Endothelial cell of umbilical vein (primary cell): ENCODE measurements around the gene RNU7-1. TPM values are rescaled to one million over a fixed set of nuclear protein-coding genes. Genes with fewer than 3 reads are reported as not detected.

Experiments used
- BruUV-seq: library from RNA; stranded (reverse); fragments of 400-500 nt; replicated peaks from 2 replicates; lab custom pipeline; 2021; lab: Mats Ljungman, UMichigan
- CTCF ChIA-PET: fragments of 300-600, 350-600 bp; sonication (Branson Sonifier 250); formaldehyde crosslinking; loops from one replicate; lab custom pipeline; 2021; ENCODE audit warnings: antibody characterized with exemption, inconsistent platforms; lab: Charles Lee
- POLR2A ChIA-PET: fragments of 300-600, 350-600 bp; sonication (Branson Sonifier 250); formaldehyde crosslinking; loops from one replicate; lab custom pipeline; 2021; ENCODE audit warnings: antibody characterized with exemption, inconsistent platforms; lab: Charles Lee
- DNase-seq: peaks from one replicate; pipeline ENCODE4 v3.0.0-alpha.2; 2011; ENCODE audit warnings: low read depth, low spot score
- FAIRE-seq: peaks from 2 replicates; lab custom pipeline; 2011; peaks lifted over from hg19 to GRCh38; lab: Jason Lieb, UNC
- H2AFZ ChIP-seq: 2 replicates; pipeline ENCODE4 v1.6.0; 2012; ENCODE audit warnings: low read depth, low read length, control low read depth, inconsistent platforms
- H3K27ac ChIP-seq: 2 replicates; pipeline ENCODE4 v1.5.1; 2011; ENCODE audit warnings: low read depth, mild to moderate bottlenecking, control low read depth, low read length, moderate library complexity; ENCODE audit not compliant: insufficient read depth
- H3K27me3 ChIP-seq, 2 experiments: 2 replicates each; pipeline versions ENCODE4 v1.6.0 to v1.6.1; 2011; ENCODE audit warnings: low read length in 2 of 2, mixed read lengths in 1 of 2; ENCODE audit not compliant: control insufficient read depth in 2 of 2, insufficient read depth in 2 of 2
- H3K36me3 ChIP-seq, 2 experiments: 2 replicates in 1 of 2; 3 replicates in 1 of 2; pipeline ENCODE4 v1.5.1; 2011; ENCODE audit warnings: low read length in 2 of 2, mild to moderate bottlenecking in 1 of 2, moderate library complexity in 1 of 2; ENCODE audit not compliant: control insufficient read depth in 2 of 2, insufficient read depth in 2 of 2; ENCODE audit errors: extremely low read depth in 1 of 2
- H3K4me1 ChIP-seq: 3 replicates; pipeline ENCODE4 v1.5.1; 2011; ENCODE audit warnings: mild to moderate bottlenecking, low read length; ENCODE audit not compliant: control insufficient read depth, insufficient read depth; ENCODE audit errors: extremely low read depth
- H3K4me2 ChIP-seq: 2 replicates; pipeline ENCODE4 v1.6.1; 2011; ENCODE audit warnings: low read length, control low read depth, mixed read lengths; ENCODE audit not compliant: insufficient read depth
- H3K4me3 ChIP-seq, 3 experiments: fragments of 200-600 bp in 1 of 3; sonication (generic), shearing (Covaris generic) in 1 of 3; replicated peaks in 1 of 3; 2 replicates each; pipeline ENCODE4 v1.5.1; 2011 to 2016; ENCODE audit warnings: control low read depth in 3 of 3, low read length in 3 of 3, mild to moderate bottlenecking in 2 of 3, inconsistent platforms in 1 of 3, low read depth in 1 of 3, moderate library complexity in 1 of 3; ENCODE audit not compliant: insufficient read depth in 1 of 3
- H3K79me2 ChIP-seq: 2 replicates; pipeline ENCODE4 v1.6.0; 2012; ENCODE audit warnings: low read length, inconsistent platforms; ENCODE audit not compliant: control insufficient read depth, insufficient read depth
- H3K9ac ChIP-seq: replicated peaks from 2 replicates; pipeline ENCODE3; 2011; ENCODE audit warnings: low read length, control low read depth; ENCODE audit not compliant: insufficient read depth; ENCODE audit errors: extremely low read depth
- H3K9me1 ChIP-seq: replicated peaks from 3 replicates; pipeline ENCODE4 v1.6.0; 2011; ENCODE audit warnings: mild to moderate bottlenecking, low read length; ENCODE audit not compliant: control insufficient read depth, insufficient read depth; ENCODE audit errors: extremely low read depth
- H3K9me3 ChIP-seq: replicated peaks from 2 replicates; pipeline ENCODE4 v1.5.1; 2012; ENCODE audit warnings: low read length, inconsistent platforms; ENCODE audit not compliant: control insufficient read depth, insufficient read depth
- H4K20me1 ChIP-seq: replicated peaks from 2 replicates; pipeline ENCODE3; 2011; ENCODE audit warnings: mild to moderate bottlenecking, low read length; ENCODE audit not compliant: control insufficient read depth, insufficient read depth; ENCODE audit errors: extremely low read depth
- EZH2 ChIP-seq: IDR thresholded peaks from 2 replicates; pipeline ENCODE4 v1.6.1; 2012; ENCODE audit warnings: borderline replicate concordance, low read depth, mild to moderate bottlenecking, moderate library complexity, low read length, inconsistent platforms; ENCODE audit not compliant: severe bottlenecking
- FOS ChIP-seq: IDR thresholded peaks from 2 replicates; pipeline ENCODE4 v1.6.1; 2011; ENCODE audit warnings: mild to moderate bottlenecking, low read length, moderate library complexity, borderline replicate concordance; ENCODE audit not compliant: insufficient read depth
- GATA2 ChIP-seq: IDR thresholded peaks from 2 replicates; pipeline ENCODE4 v1.7.0; 2011; ENCODE audit warnings: low read depth, mild to moderate bottlenecking, moderate library complexity, mixed read lengths, low read length; ENCODE audit not compliant: insufficient read length, insufficient read depth
- JUN ChIP-seq: IDR thresholded peaks from 2 replicates; pipeline ENCODE4 v1.6.1; 2011; ENCODE audit warnings: borderline replicate concordance, low read depth; ENCODE audit not compliant: insufficient read length, insufficient read depth
- MYC ChIP-seq: IDR thresholded peaks from one replicate; pipeline ENCODE4 v1.6.1; 2011; ENCODE audit warnings: mild to moderate bottlenecking, low read depth, low read length
- POLR2A ChIP-seq: IDR thresholded peaks from 2 replicates; pipeline ENCODE4 v1.6.1; 2012; ENCODE audit warnings: low read depth, mild to moderate bottlenecking, control low read depth, low read length
- POLR2AphosphoS5 ChIP-seq: IDR thresholded peaks from 2 replicates; pipeline ENCODE4 v1.6.1; 2012; ENCODE audit warnings: low read depth, mild to moderate bottlenecking, control low read depth, low read length, moderate library complexity; ENCODE audit not compliant: insufficient read depth
- dilution Hi-C: fragments of 300-500 bp; cut with MboI; formaldehyde crosslinking; loops from one replicate; pipeline ENCODE4 v1.15.0; 2019; ENCODE audit warnings: low sequenced_read_pairs; ENCODE audit not compliant: extremely low pct_ligation_motif_present
- intact Hi-C: fragments of 100-400 bp; cut with micrococcal nuclease; formaldehyde crosslinking; loops from one replicate; pipeline ENCODE4 v1.10.0; 2022
- polyA plus RNA-seq, 4 experiments: library from polyadenylated mRNA; depleted of rRNA in 3 of 4; stranded (reverse) in 3 of 4; unstranded in 1 of 4; fragments of >200 nt; gene quantifications; 2 replicates each; pipeline versions ENCODE4 v1.2.1 to v1.2.3, GENCODE V29; 2011 to 2012; ENCODE audit warnings: missing spikeins in 1 of 4
- total RNA-seq: library from RNA; stranded (reverse); gene quantifications from 2 replicates; pipeline ENCODE4 v1.2.3, GENCODE V29; 2021
- TF ChIP-seq, protein P1 (sequence below), 2 donors: IDR thresholded peaks; 1 replicate in 1 of 2; 2 replicates in 1 of 2; pipeline ENCODE4 v1.5.1; 2011; ENCODE audit warnings: low read length in 2 of 2, mild to moderate bottlenecking in 2 of 2, moderate library complexity in 2 of 2, control low read depth in 1 of 2, inconsistent platforms in 1 of 2, low read depth in 1 of 2; ENCODE audit not compliant: insufficient read depth in 1 of 2; ENCODE audit errors: extremely low read depth in 1 of 2
- TF ChIP-seq, protein P2 (sequence below): IDR thresholded peaks from 2 replicates; pipeline ENCODE4 v1.6.1; 2011; ENCODE audit not compliant: insufficient read depth, insufficient read length

Gene RNU7-1
- total and polyA plus RNA-seq, 2 donors (not counting 3 experiments of a cell fraction or from before 2014, with no cell fraction given), result not detected

DNA sequence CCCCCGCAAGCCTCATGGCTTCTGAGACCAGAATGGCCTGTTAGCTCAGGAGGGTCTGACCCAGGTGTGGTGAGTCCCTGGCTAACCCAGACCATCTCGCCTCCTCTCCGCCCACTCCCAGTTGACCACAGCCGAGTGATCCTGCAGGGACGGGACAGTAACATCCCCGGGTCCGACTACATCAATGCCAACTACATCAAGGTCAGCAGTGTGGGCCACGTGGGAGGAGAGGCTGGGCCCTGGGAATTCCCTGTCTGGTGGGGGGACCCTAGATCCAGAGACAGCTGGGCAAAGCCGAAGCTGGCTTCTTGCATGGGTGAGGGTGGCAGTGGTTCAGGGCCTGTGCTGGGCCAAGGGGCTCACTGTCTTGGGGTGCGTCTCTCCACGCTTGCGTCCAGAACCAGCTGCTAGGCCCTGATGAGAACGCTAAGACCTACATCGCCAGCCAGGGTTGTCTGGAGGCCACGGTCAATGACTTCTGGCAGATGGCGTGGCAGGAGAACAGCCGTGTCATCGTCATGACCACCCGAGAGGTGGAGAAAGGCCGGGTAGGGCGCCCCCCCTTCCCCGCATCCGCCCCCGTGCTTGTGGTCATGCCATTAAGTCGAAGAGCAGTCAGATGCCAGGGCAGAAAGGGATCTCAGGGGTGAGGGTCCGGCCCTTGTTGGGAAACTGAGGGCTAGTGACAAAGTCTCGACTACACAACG is 12.6 kb downstream of the RNU7-1 start:
- H3K36me3 ChIP-seq, result no peaks in the 10 kb centered on the region
- FAIRE-seq (no peak), DNase-seq (no peak)
- no peaks in the 10 kb centered on the region for H3K9me3 ChIP-seq
- H3K9ac ChIP-seq, result no peak overlapping the region
- intact Hi-C loops (no loop called here), dilution Hi-C loops (no loop called here)
- no peaks in the 10 kb centered on the region for H3K27me3 ChIP-seq
- no peak overlapping the region for H3K4me3 ChIP-seq
- ChIA-PET POLR2A (no interaction called here), CTCF (interaction anchor here (1.0 to 2.2 kb wide), 3 partner anchors 9 to 12 kb away, joined by 4 to 12 read pairs (median 7); partner anchors contain the start of genes C12orf57 and RNU7-1)
- H3K79me2 ChIP-seq, result no peaks in the 10 kb centered on the region
- H3K27ac ChIP-seq, result no peak overlapping the region
- no peaks in the 10 kb centered on the region for H3K9me1 ChIP-seq
- H3K4me1 ChIP-seq, result peaks cover 24% of the 10 kb centered on the region
- H3K4me2 ChIP-seq, result no peak overlapping the region
- H4K20me1 ChIP-seq, result no peaks in the 10 kb centered on the region
- H2AFZ ChIP-seq, result no peak overlapping the region
- BruUV-seq, result no TSS peak
- TF ChIP-seq, protein P1, sequence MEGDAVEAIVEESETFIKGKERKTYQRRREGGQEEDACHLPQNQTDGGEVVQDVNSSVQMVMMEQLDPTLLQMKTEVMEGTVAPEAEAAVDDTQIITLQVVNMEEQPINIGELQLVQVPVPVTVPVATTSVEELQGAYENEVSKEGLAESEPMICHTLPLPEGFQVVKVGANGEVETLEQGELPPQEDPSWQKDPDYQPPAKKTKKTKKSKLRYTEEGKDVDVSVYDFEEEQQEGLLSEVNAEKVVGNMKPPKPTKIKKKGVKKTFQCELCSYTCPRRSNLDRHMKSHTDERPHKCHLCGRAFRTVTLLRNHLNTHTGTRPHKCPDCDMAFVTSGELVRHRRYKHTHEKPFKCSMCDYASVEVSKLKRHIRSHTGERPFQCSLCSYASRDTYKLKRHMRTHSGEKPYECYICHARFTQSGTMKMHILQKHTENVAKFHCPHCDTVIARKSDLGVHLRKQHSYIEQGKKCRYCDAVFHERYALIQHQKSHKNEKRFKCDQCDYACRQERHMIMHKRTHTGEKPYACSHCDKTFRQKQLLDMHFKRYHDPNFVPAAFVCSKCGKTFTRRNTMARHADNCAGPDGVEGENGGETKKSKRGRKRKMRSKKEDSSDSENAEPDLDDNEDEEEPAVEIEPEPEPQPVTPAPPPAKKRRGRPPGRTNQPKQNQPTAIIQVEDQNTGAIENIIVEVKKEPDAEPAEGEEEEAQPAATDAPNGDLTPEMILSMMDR (IDR thresholded peaks at IDR 0.05; ENCODE audit: extremely low read depth in 1 of 2, insufficient read depth in 1 of 2, low read depth in 1 of 2, low read length in 2 of 2), result no peak
- no peak for TF ChIP-seq JUN
- no peak for TF ChIP-seq EZH2
- no peak for TF ChIP-seq FOS
- TF ChIP-seq POLR2A, result no peak
- TF ChIP-seq, protein P2, sequence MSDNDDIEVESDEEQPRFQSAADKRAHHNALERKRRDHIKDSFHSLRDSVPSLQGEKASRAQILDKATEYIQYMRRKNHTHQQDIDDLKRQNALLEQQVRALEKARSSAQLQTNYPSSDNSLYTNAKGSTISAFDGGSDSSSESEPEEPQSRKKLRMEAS, result no peak
- TF ChIP-seq POLR2AphosphoS5, result no peak
- TF ChIP-seq MYC, result no peak
- no peak for TF ChIP-seq GATA2
